Stimulated activated CD4-positive, alpha-beta T cell treated with anti-CD3 and anti-CD28 coated beads, Interleukin-2, amount 100 ng/mL, for 24 hours (primary cell): ENCODE data around the gene FBXL17.

Experiments
- DNase-seq, 2 donors: peaks; one replicate each; pipeline ENCODE4 v3.0.0-alpha.2; 2020

Gene FBXL17

GRCh38 chr5:108372369-108372768 lies 9.5 kb downstream of the FBXL17 start:
- DNase-seq, result no peak

- DNase-seq, result no peak
Measured at GRCh38 chr5:108371263-108371662, 10.6 kb downstream of the FBXL17 start.

- DNase-seq, result no peak
Measured at GRCh38 chr5:108369167-108369566, 12.7 kb downstream of the FBXL17 start.

GRCh38 chr5:108367679-108368334 lies 14.1 kb downstream of the FBXL17 start:
- DNase-seq, result no peak

- no peak for DNase-seq
Measured at GRCh38 chr5:108366500-108366899, 15.4 kb downstream of the FBXL17 start.

- no peak for DNase-seq
Measured at GRCh38 chr5:108361771-108362170, 20.1 kb downstream of the FBXL17 start.

- DNase-seq, result no peak
Measured at GRCh38 chr5:108361239-108361638, 20.7 kb downstream of the FBXL17 start.

GRCh38 chr5:108360280-108360679 lies 21.6 kb downstream of the FBXL17 start:
- no peak for DNase-seq

- DNase-seq, result no peak
Measured at GRCh38 chr5:108356286-108356685, 25.6 kb downstream of the FBXL17 start.

- DNase-seq, result no peak
Measured at GRCh38 chr5:108353087-108353486, 28.8 kb downstream of the FBXL17 start.

GRCh38 chr5:108345541-108346171 lies 36.2 kb downstream of the FBXL17 start:
- DNase-seq, result no peak

GRCh38 chr5:108344103-108344822 lies 37.6 kb downstream of the FBXL17 start:
- no peak for DNase-seq

- DNase-seq, result no peak
Measured at GRCh38 chr5:108341866-108342265, 40.0 kb downstream of the FBXL17 start.

GRCh38 chr5:108340131-108340530 lies 41.8 kb downstream of the FBXL17 start:
- no peak for DNase-seq

- no peak for DNase-seq
Measured at GRCh38 chr5:108339220-108339619, 42.7 kb downstream of the FBXL17 start.

- no peak for DNase-seq
Measured at GRCh38 chr5:108334225-108334624, 47.7 kb downstream of the FBXL17 start.

- DNase-seq, result no peak
Measured at GRCh38 chr5:108326982-108327381, 54.9 kb downstream of the FBXL17 start.

GRCh38 chr5:108324886-108325285 lies 57.0 kb downstream of the FBXL17 start:
- DNase-seq, result no peak

GRCh38 chr5:108321341-108321740 lies 60.6 kb downstream of the FBXL17 start:
- no peak for DNase-seq

GRCh38 chr5:108320231-108320630 lies 61.7 kb downstream of the FBXL17 start:
- no peak for DNase-seq

GRCh38 chr5:108315829-108316228 lies 66.1 kb downstream of the FBXL17 start:
- no peak for DNase-seq

- DNase-seq, result no peak
Measured at GRCh38 chr5:108312258-108312657, 69.6 kb downstream of the FBXL17 start.

GRCh38 chr5:108311682-108312081 lies 70.2 kb downstream of the FBXL17 start:
- DNase-seq, result no peak

GRCh38 chr5:108303611-108304010 lies 78.3 kb downstream of the FBXL17 start:
- no peak for DNase-seq
